SK-N-MC (cell line): ENCODE measurements around the gene CRTC1.

Source experiments
- EZH2 ChIP-seq: fragments of 200-600 bp; sonication (generic); IDR thresholded peaks from one replicate; pipeline ENCODE4 v1.6.1; 2017; ENCODE audit warnings: antibody characterized with exemption
- POLR2AphosphoS5 ChIP-seq: IDR thresholded peaks from 2 replicates; pipeline ENCODE4 v1.6.1; 2012; ENCODE audit warnings: mild to moderate bottlenecking, low read depth, low read length, borderline replicate concordance

GRCh38 chr19:18672044-18672451 is 11.4 kb upstream of the CRTC1 start:
- TF ChIP-seq EZH2 (no peak), POLR2AphosphoS5 (no peak)
